Fibroblast of mammary gland (primary cell): ENCODE results near the gene IL20RA.

Experiments
- DNase-seq: peaks from one replicate; pipeline ENCODE4 v3.0.0-alpha.2; 2010; ENCODE audit warnings: low read depth
- H3K4me3 ChIP-seq: 2 replicates; pipeline ENCODE4 v1.5.1; 2011; ENCODE audit warnings: low read depth, mild to moderate bottlenecking, low read length, moderate library complexity; ENCODE audit not compliant: control insufficient read depth
- CTCF ChIP-seq: conservative IDR thresholded peaks from 2 replicates; pipeline ENCODE4 v1.5.1; 2011; ENCODE audit warnings: low read depth, low read length, inconsistent platforms; ENCODE audit not compliant: control insufficient read depth, insufficient read depth

Gene IL20RA

GRCh38 chr6:137067399-137067798, 22.6 kb upstream of the IL20RA start:
- H3K4me3 ChIP-seq, result no peak overlapping the region
- no peak for TF ChIP-seq CTCF
- DNase-seq, result no peak

DNA sequence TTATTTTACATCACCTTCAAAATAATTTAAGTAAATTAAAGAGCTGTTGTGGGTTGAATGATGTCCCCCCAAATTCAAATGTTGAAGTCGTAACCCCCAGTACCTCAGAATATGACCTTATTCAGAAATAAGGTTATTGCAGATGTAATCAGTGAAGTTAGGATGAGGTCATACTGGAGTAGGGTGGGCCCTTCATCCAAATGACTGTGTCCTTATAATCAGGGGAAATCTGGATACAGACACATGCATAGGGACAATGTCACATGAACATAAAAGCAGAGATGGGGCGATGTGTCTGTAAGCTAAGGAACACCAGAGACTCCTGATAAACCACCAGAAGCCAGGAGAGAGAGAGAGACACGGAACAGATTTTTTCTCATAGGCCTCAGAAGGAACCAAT, 13.3 kb upstream of the IL20RA start:
- TF ChIP-seq CTCF, result no peak
- DNase-seq, result no peak
- H3K4me3 ChIP-seq, result no peak overlapping the region

DNA sequence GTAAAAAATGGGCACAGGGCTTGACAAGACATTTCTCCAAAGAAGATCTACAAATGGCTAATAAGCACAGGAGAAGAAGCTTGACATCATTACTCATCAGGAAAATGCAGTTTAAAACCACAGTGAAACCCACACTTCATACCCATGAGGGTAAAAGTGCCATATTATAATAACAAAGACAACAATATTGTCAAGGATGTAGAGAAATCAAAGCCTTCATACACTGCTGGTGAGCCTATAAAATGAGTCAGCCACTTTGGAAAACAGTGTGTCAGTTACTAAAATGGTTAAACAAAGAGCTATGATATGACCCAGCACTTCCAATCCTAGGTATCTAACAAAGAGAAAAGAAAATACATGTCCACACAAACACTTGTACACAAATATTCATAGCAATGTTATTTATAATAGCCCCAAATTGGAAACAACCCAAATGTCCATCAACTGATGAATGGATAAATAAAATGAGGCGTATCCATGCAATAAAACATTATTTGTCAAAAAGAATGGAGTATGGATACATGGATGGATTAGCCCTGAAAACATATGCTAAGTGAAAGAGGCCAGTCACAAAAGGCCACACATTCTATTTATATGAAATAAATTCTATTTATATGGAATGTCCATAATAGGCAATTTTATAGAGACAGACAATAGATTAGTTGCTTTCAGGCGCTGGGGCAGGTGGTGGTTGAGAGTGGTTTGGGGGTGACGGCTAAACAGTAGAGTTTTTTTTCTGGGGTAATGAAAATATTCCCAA, 11.5 kb upstream of the IL20RA start:
- DNase-seq, result no peak

DNA sequence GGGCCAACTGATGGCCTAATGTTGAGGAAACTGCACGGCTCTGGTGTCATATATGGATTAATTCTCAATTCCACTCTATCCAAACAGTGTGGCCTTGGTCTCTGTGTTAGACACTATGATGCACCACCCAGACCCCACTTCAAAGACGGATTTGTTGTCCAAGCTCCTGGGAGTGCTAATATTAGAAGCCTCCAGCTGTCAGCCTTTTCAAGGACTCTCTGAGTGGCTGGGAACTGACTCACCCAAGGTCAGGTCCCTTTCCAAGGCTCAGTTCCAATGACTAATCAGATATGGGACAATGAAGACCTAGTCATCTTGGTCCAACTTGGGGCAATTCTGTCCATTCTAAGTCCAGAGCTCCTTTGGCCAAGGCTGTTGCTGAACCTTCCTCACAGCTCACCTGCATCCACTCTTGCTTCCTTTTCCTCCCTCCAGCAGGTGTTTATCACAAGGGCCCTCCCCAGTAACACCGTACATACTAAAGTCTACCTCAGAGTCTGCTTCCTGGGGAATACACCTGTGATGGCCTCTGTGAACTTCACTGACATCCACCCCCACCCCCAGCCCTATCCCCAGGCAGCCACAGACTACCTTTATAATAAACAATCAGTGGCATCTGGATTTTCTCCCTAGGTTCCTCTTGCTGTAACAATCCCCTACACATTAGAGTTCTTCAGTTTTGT, 7.2 kb upstream of the IL20RA start:
- no peak overlapping the region for H3K4me3 ChIP-seq
- DNase-seq, result peak; percentile 10
- TF ChIP-seq CTCF, result no peak

More for the DNA sequence above, 11.5 kb upstream of the IL20RA start:
- TF ChIP-seq CTCF, result no peak
- no peak overlapping the region for H3K4me3 ChIP-seq

DNA sequence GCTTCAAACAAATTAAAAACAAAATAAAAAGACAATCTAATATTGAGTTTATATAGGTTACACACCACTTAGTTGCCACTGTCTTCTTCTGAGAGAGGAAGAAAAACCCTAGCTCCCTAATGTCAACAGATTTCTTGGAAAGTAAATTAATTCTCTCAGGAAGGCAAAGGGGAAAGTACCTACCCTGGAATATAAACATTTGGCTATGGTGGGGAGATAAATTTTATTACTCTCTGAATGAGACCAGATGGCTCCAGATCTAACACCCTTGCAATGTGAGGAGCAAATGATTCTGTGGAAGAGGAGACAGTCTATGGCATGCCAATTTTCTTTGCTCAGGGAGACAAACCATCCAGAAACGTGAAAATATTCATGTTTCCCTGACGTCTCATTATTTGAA, 4.3 kb upstream of the IL20RA start:
- DNase-seq, result no peak
- TF ChIP-seq CTCF, result no peak

GRCh38 chr6:137046871-137047412, 2.2 kb upstream of the IL20RA start:
- TF ChIP-seq CTCF, result no peak
- H3K4me3 ChIP-seq, result no peak overlapping the region
- DNase-seq, result no peak

More for the DNA sequence above, 4.3 kb upstream of the IL20RA start:
- no peak overlapping the region for H3K4me3 ChIP-seq
